Prostate gland (tissue), 2 donors: Measurements from ENCODE around the gene WDR4. TPM values are rescaled to one million over a fixed set of nuclear protein-coding genes. Genes with fewer than 3 reads are reported as not detected.
A peak's percentile ranks its signal among the peaks of the same experiment; 100 is the strongest.

Experiments
- DNase-seq: peaks from one replicate; pipeline ENCODE4 v3.0.0-alpha.2; 2019; ENCODE audit warnings: low spot score
- H3K27ac ChIP-seq, 2 donors: fragments of 200-600 bp; sonication (generic); 2 replicates each; pipeline ENCODE4 v1.5.1; 2017 to 2019
- H3K27me3 ChIP-seq: fragments of 200-600 bp; sonication (generic); replicated peaks from 2 replicates; pipeline ENCODE4 v1.5.1; 2019; ENCODE audit not compliant: insufficient read depth
- H3K36me3 ChIP-seq, 2 donors: fragments of 200-600 bp; sonication (generic); 1 replicate in 1 of 2; 2 replicates in 1 of 2; pipeline versions ENCODE4 v1.5.1 to v1.8.1; 2017 to 2019
- H3K4me1 ChIP-seq: fragments of 200-600 bp; sonication (generic); replicated peaks from 2 replicates; pipeline ENCODE4 v1.5.1; 2019
- H3K4me3 ChIP-seq, 2 donors: fragments of 200-600 bp; sonication (generic); 2 replicates each; pipeline ENCODE4 v1.5.1; 2017 to 2019
- H3K9me3 ChIP-seq: fragments of 200-600 bp; sonication (generic); 2 replicates; pipeline ENCODE4 v1.5.1; 2017
- POLR2A ChIP-seq: fragments of 450-650 bp; IDR thresholded peaks from one replicate; pipeline ENCODE4 v1.6.1; 2016; ENCODE audit warnings: antibody characterized with exemption, mild to moderate bottlenecking
- POLR2AphosphoS5 ChIP-seq: sonication (generic); formaldehyde crosslinking; IDR thresholded peaks from one replicate; pipeline ENCODE4 v1.6.1; 2017; ENCODE audit warnings: antibody characterized with exemption
- WGBS: methylation state at CpG from one replicate; pipeline ENCODE4 v1.1.5; 2018; 5-methylcytosine and 5-hydroxymethylcytosine counted together
- intact Hi-C: fragments of 100-400 bp; cut with DNase I; formaldehyde crosslinking; loops from one replicate; pipeline ENCODE4 v1.14.2; 2022
- total RNA-seq, 2 donors: library from RNA; depleted of rRNA; stranded (reverse); fragments of >200 nt; gene quantifications; one replicate each; pipeline ENCODE4 v1.1.0, GENCODE V29; 2016
- TF ChIP-seq, protein P1 (sequence below), 4 experiments: fragments of 200-600 bp in 2 of 4; fragments of 450-650 bp in 2 of 4; sonication (generic) in 2 of 4; IDR thresholded peaks; 1 replicate in 3 of 4; 2 replicates in 1 of 4; pipeline ENCODE4 v1.5.1; 2016 to 2019; ENCODE audit warnings: antibody characterized with exemption in 4 of 4, mild to moderate bottlenecking in 2 of 4, moderate library complexity in 2 of 4

WDR4 gene
- total RNA-seq, 2 donors from 2014 or later, result 7.0 to 11.9 TPM

DNA sequence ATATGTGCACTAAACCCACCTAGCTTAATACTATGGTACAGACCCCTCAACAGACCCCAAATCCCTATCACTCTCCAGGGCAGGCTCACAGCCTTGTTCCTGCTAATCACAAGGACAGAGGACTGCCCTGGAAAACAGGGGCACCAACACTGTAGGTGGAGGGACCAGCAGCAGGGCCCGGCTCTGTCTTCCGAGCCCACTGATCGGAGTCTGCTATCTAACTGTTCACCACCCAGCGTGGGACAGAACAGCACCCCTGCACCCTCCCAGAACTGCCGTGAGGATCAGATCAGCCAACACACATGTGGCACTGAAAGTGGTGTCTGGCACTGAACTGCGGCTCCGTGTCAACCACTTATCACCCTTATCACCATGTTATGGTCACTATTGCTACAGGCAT, 6.2 kb downstream of the WDR4 start:
- no peaks in the 10 kb centered on the region for H3K9me3 ChIP-seq
- 96% methylated on average over 7 of the region's 7 CpGs for WGBS
- peaks cover 2% of the 10 kb centered on the region for H3K4me1 ChIP-seq
- peaks cover 0 to 14% of the 10 kb centered on the region in 2 donors for H3K36me3 ChIP-seq
- DNase-seq, result no peak
- intact Hi-C loops, result no loop called here
- no peak overlapping the region for H3K27ac ChIP-seq
- H3K4me3 ChIP-seq, result no peak overlapping the region
- no peaks in the 10 kb centered on the region for H3K27me3 ChIP-seq
- TF ChIP-seq, protein P1, sequence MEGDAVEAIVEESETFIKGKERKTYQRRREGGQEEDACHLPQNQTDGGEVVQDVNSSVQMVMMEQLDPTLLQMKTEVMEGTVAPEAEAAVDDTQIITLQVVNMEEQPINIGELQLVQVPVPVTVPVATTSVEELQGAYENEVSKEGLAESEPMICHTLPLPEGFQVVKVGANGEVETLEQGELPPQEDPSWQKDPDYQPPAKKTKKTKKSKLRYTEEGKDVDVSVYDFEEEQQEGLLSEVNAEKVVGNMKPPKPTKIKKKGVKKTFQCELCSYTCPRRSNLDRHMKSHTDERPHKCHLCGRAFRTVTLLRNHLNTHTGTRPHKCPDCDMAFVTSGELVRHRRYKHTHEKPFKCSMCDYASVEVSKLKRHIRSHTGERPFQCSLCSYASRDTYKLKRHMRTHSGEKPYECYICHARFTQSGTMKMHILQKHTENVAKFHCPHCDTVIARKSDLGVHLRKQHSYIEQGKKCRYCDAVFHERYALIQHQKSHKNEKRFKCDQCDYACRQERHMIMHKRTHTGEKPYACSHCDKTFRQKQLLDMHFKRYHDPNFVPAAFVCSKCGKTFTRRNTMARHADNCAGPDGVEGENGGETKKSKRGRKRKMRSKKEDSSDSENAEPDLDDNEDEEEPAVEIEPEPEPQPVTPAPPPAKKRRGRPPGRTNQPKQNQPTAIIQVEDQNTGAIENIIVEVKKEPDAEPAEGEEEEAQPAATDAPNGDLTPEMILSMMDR (IDR thresholded peaks at IDR 0.05), result no peak
- TF ChIP-seq POLR2A, result no peak
- TF ChIP-seq POLR2AphosphoS5, result no peak

- no peak for DNase-seq
- no peaks in the 10 kb centered on the region for H3K9me3 ChIP-seq
- TF ChIP-seq POLR2A (no peak), POLR2AphosphoS5 (no peak)
- TF ChIP-seq, protein P1 (IDR thresholded peaks at IDR 0.05), result no peak
- H3K27me3 ChIP-seq, result no peaks in the 10 kb centered on the region
- no peak overlapping the region for H3K4me3 ChIP-seq
- no peaks in the 10 kb centered on the region for H3K4me1 ChIP-seq
- H3K36me3 ChIP-seq, result peaks cover 0 to 7% of the 10 kb centered on the region in 2 donors
- intact Hi-C loops, result no loop called here
- H3K27ac ChIP-seq, result peak overlapping the region in 1 of 2 donors; percentile 41
- 93% methylated on average over 9 of the region's 10 CpGs for WGBS
Measured at GRCh38 chr21:42868196-42868595, 11.1 kb downstream of the WDR4 start.

GRCh38 chr21:42865776-42866160, 13.6 kb downstream of the WDR4 start:
- intact Hi-C loops, result no loop called here

GRCh38 chr21:42864815-42865775, 14.2 kb downstream of the WDR4 start:
- H3K27ac ChIP-seq, result no peak overlapping the region
- intact Hi-C loops, result no loop called here
- no peaks in the 10 kb centered on the region for H3K36me3 ChIP-seq
- WGBS, result 91% methylated on average over 26 of the region's 26 CpGs
- no peaks in the 10 kb centered on the region for H3K4me1 ChIP-seq
- no peak for DNase-seq
- TF ChIP-seq, protein P1 (IDR thresholded peaks at IDR 0.05), result no peak
- TF ChIP-seq POLR2A, result no peak
- no peak for TF ChIP-seq POLR2AphosphoS5
- H3K4me3 ChIP-seq, result no peak overlapping the region
- no peaks in the 10 kb centered on the region for H3K9me3 ChIP-seq
- H3K27me3 ChIP-seq, result no peaks in the 10 kb centered on the region

More at GRCh38 chr21:42865776-42866160, 13.6 kb downstream of the WDR4 start:
- 74% methylated on average over 8 of the region's 8 CpGs for WGBS
- Histone ChIP-seq H3K9me3 (no peaks in the 10 kb centered on the region), H3K4me1 (no peaks in the 10 kb centered on the region), H3K27me3 (no peaks in the 10 kb centered on the region), H3K27ac (no peak overlapping the region), H3K4me3 (no peak overlapping the region), H3K36me3 (no peaks in the 10 kb centered on the region)
- DNase-seq, result no peak
- TF ChIP-seq POLR2A, result no peak
- TF ChIP-seq POLR2AphosphoS5, result no peak
- TF ChIP-seq, protein P1 (IDR thresholded peaks at IDR 0.05), result no peak

DNA sequence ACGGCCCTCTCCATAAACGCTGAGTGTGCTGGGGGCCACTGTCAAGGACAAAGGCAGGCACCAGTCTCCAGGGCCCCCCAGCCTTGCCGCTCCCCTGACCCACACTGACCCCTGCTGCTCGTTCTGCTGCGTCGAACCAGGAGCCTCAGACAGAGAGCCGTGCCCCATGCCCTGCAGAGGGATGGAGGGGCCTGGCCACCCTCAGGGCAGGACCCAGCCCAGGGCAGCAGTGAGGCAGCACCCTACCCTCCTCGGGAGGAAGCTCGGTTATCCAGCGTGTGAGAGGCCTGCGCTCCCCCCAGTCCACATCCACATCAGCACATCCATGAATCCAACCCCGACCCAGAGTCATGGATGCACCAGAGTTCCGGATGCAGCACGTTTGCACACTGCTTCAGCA, 15.1 kb downstream of the WDR4 start:
- intact Hi-C loops, result no loop called here
- Histone ChIP-seq H3K27ac (no peak overlapping the region), H3K9me3 (no peaks in the 10 kb centered on the region), H3K4me1 (no peaks in the 10 kb centered on the region), H3K4me3 (no peak overlapping the region), H3K36me3 (no peaks in the 10 kb centered on the region), H3K27me3 (no peaks in the 10 kb centered on the region)
- WGBS, result 88% methylated on average over 14 of the region's 14 CpGs
- TF ChIP-seq, protein P1 (IDR thresholded peaks at IDR 0.05), result no peak
- TF ChIP-seq POLR2A, result no peak
- TF ChIP-seq POLR2AphosphoS5, result no peak
- no peak for DNase-seq
